Tibial nerve (tissue), 4 donors: ENCODE results near the gene MORN1. TPM values are rescaled to one million over a fixed set of nuclear protein-coding genes. Genes with fewer than 3 reads are reported as not detected.

Experiments
- DNase-seq, 2 donors: peaks; one replicate each; pipeline ENCODE4 v3.0.0-alpha.2; 2019; ENCODE audit warnings: low spot score in 2 of 2
- H3K27ac ChIP-seq, 4 donors: fragments of 200-600 bp; sonication (generic) in 3 of 4; one replicate each; pipeline ENCODE4 v1.5.1; 2017 to 2019; ENCODE audit warnings: mild to moderate bottlenecking in 1 of 4
- H3K27me3 ChIP-seq, 2 donors: fragments of 200-600 bp; sonication (generic) in 1 of 2; one replicate each; pipeline versions ENCODE4 v1.5.1 to v1.6.0; 2017 to 2019
- H3K36me3 ChIP-seq, 3 donors: fragments of 200-600 bp; sonication (generic); one replicate each; pipeline ENCODE4 v1.5.1; 2018 to 2019
- H3K4me1 ChIP-seq, 4 donors: fragments of 200-600 bp; sonication (generic) in 3 of 4; one replicate each; pipeline ENCODE4 v1.5.1; 2017 to 2019
- H3K4me3 ChIP-seq, 4 donors: fragments of 200-600 bp; sonication (generic) in 3 of 4; one replicate each; pipeline ENCODE4 v1.5.1; 2017 to 2019; ENCODE audit warnings: mild to moderate bottlenecking in 1 of 4, moderate library complexity in 1 of 4
- H3K9me3 ChIP-seq, 4 donors: fragments of 200-600 bp; sonication (generic) in 3 of 4; one replicate each; pipeline ENCODE4 v1.5.1; 2017 to 2019
- CTCF ChIP-seq, 5 experiments: fragments of 200-600 bp in 3 of 5; fragments of 450-650 bp in 2 of 5; sonication (generic) in 3 of 5; IDR thresholded peaks; one replicate each; pipeline ENCODE4 v1.5.1; 2016 to 2019; ENCODE audit warnings: antibody characterized with exemption in 5 of 5, mild to moderate bottlenecking in 3 of 5, moderate library complexity in 2 of 5
- EP300 ChIP-seq, 2 donors: sonication (generic); formaldehyde crosslinking; IDR thresholded peaks; one replicate each; pipeline ENCODE4 v1.6.1; 2017; ENCODE audit warnings: antibody characterized with exemption in 2 of 2, mild to moderate bottlenecking in 1 of 2
- POLR2A ChIP-seq, 2 donors: fragments of 450-650 bp; IDR thresholded peaks; one replicate each; pipeline ENCODE4 v1.6.1; 2017; ENCODE audit warnings: antibody characterized with exemption in 2 of 2, mild to moderate bottlenecking in 2 of 2, moderate library complexity in 2 of 2
- WGBS, 2 donors: methylation state at CpG; one replicate each; pipeline ENCODE4 v1.1.5; 2018; 5-methylcytosine and 5-hydroxymethylcytosine counted together
- total RNA-seq, 4 donors: library from RNA; depleted of rRNA; stranded (reverse); fragments of >200 nt; gene quantifications; one replicate each; pipeline ENCODE4 v1.1.0, GENCODE V29; 2016

MORN1 gene
- total RNA-seq, 4 donors from 2014 or later = 8.7 to 21.9 (median 16.1) TPM

- Histone ChIP-seq H3K36me3 (no peaks in the 10 kb centered on the region), H3K27ac (no peak overlapping the region), H3K4me3 (no peak overlapping the region), H3K4me1 (no peaks in the 10 kb centered on the region), H3K27me3 (no peaks in the 10 kb centered on the region), H3K9me3 (no peaks in the 10 kb centered on the region)
- no peak for DNase-seq
- TF ChIP-seq POLR2A (IDR thresholded peaks at IDR 0.05) = no peak
- WGBS, 2 donors = 83 to 90% methylated on average over 10 to 24 of the region's 24 CpGs
Measured at GRCh38 chr1:2345297-2346075, 45.9 kb downstream of the MORN1 start.

DNA sequence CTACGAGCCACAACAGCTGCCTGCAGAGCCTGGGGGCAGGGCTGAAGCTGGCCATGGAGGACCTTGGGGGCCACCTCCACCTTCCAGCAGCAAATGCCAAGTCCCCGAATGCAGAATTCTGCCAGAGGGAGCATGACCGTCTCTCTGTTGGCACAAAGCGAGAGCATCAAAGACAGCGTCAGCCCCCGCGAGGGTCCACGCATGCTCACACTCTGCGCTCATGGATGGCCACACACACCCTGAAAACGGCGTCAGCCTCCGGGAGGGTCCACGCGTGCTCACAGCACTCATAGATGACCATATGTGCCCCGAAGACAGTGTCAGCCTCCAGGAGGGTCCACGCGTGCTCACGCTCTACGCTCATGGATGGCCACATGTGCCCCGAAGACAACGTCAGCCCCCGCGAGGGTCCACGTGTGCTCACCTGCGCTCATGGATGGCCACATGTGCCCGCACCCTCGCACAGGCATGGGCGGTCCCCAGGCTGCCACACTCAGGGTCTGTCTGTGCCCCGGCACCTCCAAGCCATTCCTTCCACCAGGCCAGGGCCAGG lies 46.5 kb downstream of the MORN1 start:
- DNase-seq = no peak
- H3K4me3 ChIP-seq = no peak overlapping the region
- TF ChIP-seq POLR2A (IDR thresholded peaks at IDR 0.05) = no peak
- no peak for TF ChIP-seq CTCF (IDR thresholded peaks at IDR 0.05)
- TF ChIP-seq EP300 (IDR thresholded peaks at IDR 0.05) = no peak
- no peaks in the 10 kb centered on the region for H3K27me3 ChIP-seq
- H3K9me3 ChIP-seq = no peaks in the 10 kb centered on the region
- no peak overlapping the region for H3K27ac ChIP-seq
- no peaks in the 10 kb centered on the region for H3K4me1 ChIP-seq
- WGBS, 2 donors = 91 to 94% methylated on average over 29 of the region's 29 CpGs
- no peaks in the 10 kb centered on the region for H3K36me3 ChIP-seq

DNA sequence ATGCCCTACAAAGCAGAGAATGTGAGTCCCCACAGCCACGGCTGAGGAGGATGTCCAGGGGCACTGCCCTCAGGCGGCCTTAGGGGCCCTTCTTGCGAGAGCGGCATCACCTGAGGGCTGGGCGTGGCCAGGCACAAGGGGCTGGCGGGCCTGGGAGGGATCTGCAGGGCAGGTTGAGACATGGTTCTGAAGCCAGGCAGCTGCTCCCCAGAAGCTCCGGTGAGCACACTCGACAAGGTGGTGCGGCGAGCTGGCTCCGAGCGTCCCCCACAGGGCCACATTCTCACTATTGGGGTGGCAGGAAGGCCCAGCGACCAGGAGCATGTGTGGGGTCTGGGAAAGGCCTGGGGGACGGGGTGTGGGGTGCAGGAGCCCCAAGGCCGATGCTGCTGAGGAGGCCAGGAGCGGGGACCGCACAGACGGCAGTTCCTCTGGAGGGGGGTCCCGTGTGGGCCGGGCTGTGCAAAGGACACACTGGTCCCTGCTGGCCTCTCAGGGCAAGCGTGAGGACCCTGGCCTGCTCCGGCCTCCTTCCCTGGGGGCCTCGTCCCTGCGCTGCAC lies 47.2 kb downstream of the MORN1 start:
- no peak for DNase-seq
- Histone ChIP-seq H3K36me3 (no peaks in the 10 kb centered on the region), H3K4me3 (no peak overlapping the region), H3K27ac (no peak overlapping the region), H3K4me1 (no peaks in the 10 kb centered on the region), H3K27me3 (no peaks in the 10 kb centered on the region), H3K9me3 (no peaks in the 10 kb centered on the region)
- WGBS, 2 donors = 88 to 91% methylated on average over 23 to 24 of the region's 24 CpGs
- TF ChIP-seq EP300 (IDR thresholded peaks at IDR 0.05) (no peak), POLR2A (IDR thresholded peaks at IDR 0.05) (no peak), CTCF (IDR thresholded peaks at IDR 0.05) (no peak)

DNA sequence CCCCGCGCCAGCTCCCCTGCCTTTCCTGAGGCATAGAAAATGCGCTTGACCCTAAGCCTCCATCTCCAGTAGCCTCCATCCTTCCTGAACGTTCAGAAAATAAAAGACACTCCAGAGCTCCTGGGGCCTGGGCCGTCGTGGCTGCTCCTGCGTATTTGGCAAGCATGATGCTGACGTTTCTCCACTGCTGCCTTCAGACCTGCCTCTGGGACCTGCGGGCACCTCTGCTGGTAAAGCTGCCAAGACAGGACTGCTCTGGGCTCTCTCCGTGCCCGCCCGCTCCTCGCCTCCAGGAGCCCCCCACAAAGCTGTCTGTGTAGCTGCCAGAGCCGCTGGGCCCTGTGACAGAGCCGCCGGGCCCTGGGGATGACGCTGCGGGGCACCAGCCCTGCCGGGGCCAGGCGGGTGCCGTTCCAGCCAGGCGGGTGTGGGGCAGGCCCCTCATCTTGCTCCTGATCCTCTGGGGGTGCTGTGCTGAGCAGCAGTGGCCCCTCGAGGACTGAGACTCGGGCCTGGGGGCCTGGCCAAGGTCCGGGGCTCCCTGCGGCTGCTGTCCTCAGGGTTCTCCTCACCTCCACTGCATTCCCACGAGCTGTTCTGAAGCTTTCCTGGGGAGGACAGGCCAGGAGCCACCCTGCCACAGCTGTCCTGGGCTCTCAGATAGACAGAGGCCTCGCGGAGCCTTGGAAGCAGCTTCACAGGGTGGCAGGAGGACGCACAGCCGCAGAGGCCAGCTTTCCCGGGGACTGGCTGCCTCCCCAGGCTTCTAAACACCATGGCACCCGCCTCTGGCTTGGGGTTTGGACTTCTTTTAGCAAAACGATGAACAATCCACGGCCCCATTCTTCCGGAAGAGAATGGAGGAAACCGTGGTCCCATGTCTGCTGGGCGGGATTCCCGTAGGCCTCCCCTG lies 48.1 kb downstream of the MORN1 start:
- Histone ChIP-seq H3K27me3 (no peaks in the 10 kb centered on the region), H3K4me3 (no peak overlapping the region), H3K4me1 (no peaks in the 10 kb centered on the region), H3K36me3 (peaks cover 0 to 1% (median 0%) of the 10 kb centered on the region in 3 donors), H3K27ac (no peak overlapping the region), H3K9me3 (no peaks in the 10 kb centered on the region)
- TF ChIP-seq EP300 (IDR thresholded peaks at IDR 0.05) = no peak
- TF ChIP-seq POLR2A (IDR thresholded peaks at IDR 0.05) = no peak
- TF ChIP-seq CTCF (IDR thresholded peaks at IDR 0.05) = no peak
- DNase-seq = no peak
- 81 to 83% methylated on average over 18 to 35 of the region's 39 CpGs for WGBS, 2 donors

DNA sequence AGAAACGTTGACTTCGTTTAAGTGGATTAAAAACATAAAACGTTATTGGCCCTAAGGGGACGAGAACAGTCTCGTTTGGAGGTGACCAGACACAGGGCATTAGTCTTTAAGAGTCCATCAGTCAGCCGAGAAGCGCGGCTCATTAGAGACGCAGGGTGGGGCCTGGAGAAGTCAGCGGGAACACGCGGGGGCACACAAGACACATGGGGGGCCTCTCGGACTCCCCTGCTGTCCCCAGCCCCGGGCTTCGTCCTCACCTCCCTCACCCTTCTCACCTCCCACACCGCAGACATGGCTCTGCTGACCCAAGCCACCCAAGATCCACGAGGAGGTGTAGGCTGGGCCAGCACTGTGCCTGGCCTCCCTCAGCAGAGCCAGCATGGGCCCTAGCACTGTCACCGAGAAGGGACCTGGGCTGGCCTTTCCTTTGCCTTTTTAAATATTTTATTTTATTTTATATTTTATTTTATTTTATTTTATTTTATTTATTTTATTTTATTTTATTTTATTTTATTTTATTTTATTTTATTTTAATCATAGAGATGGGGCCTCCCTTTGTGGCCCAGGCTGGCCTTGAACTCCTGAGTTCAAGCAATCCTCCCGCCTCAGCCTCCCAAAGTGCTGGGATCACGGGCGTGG lies 48.9 kb downstream of the MORN1 start:
- DNase-seq = no peak
- Histone ChIP-seq H3K4me3 (no peak overlapping the region), H3K27me3 (no peaks in the 10 kb centered on the region), H3K27ac (no peak overlapping the region), H3K4me1 (no peaks in the 10 kb centered on the region), H3K36me3 (peaks cover 0 to 3% (median 0%) of the 10 kb centered on the region in 3 donors), H3K9me3 (no peaks in the 10 kb centered on the region)
- TF ChIP-seq CTCF (IDR thresholded peaks at IDR 0.05) (no peak), POLR2A (IDR thresholded peaks at IDR 0.05) (no peak)
- WGBS, 2 donors = 77 to 78% methylated on average over 21 of the region's 21 CpGs
